HG03280 (cell line): Measurements from ENCODE around the gene ERP27.

Experiments
- ATAC-seq: cut with Tn5 transposase; IDR thresholded peaks from one replicate; pipeline ENCODE4 v1.9.1; 2021; ENCODE audit warnings: mild to moderate bottlenecking, moderate library complexity; ENCODE audit not compliant: unreplicated experiment

ERP27 gene

GRCh38 chr12:14873440-14874185 lies 64.7 kb downstream of the ERP27 start:
- no peak for ATAC-seq

DNA sequence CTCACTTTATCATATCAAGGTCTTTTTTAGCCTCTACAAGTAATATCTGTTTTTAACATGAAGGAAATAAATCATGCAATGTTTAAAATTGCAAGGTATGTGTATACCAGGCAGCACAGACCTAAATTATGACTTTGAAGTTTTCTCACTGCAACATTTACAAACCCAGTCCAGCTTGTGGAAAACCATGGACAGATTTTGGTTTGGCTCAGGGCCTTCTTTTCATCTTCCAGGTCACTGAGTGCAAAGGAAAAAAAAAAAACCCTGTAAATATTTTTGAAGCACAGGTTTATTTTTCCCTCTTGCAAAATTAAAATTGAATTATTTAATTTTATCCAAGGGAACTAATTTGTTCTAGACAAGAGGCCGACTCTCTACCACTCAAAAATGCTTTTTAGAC lies 66.5 kb downstream of the ERP27 start:
- no peak for ATAC-seq

GRCh38 chr12:14871247-14871646 lies 67.1 kb downstream of the ERP27 start:
- ATAC-seq, result no peak

- no peak for ATAC-seq
These were observed 69.3 kb downstream of the ERP27 start for GRCh38 chr12:14868916-14869506.
